22Rv1 (cell line): ENCODE data around the gene ARAP1.

Experiments
- CTCF ChIP-seq: fragments of 450-650 bp; IDR thresholded peaks from 2 replicates; pipeline ENCODE4 v1.5.1; 2017; ENCODE audit warnings: mild to moderate bottlenecking
- ZFX ChIP-seq: fragments of 450-650 bp; IDR thresholded peaks from 2 replicates; pipeline ENCODE4 v1.6.1; 2017; ENCODE audit warnings: antibody characterized with exemption, borderline replicate concordance

- TF ChIP-seq CTCF = no peak
- TF ChIP-seq ZFX = no peak
Observed at GRCh38 chr11:72755713-72756285, 3.6 kb upstream of the ARAP1 start.
